DMS153 (cell line): ENCODE results near the gene GSTM3.

Source experiments
- DNase-seq: peaks from one replicate; lab custom pipeline; 2025; lab: John Stamatoyannopoulos, UW

GSTM3 gene

DNA sequence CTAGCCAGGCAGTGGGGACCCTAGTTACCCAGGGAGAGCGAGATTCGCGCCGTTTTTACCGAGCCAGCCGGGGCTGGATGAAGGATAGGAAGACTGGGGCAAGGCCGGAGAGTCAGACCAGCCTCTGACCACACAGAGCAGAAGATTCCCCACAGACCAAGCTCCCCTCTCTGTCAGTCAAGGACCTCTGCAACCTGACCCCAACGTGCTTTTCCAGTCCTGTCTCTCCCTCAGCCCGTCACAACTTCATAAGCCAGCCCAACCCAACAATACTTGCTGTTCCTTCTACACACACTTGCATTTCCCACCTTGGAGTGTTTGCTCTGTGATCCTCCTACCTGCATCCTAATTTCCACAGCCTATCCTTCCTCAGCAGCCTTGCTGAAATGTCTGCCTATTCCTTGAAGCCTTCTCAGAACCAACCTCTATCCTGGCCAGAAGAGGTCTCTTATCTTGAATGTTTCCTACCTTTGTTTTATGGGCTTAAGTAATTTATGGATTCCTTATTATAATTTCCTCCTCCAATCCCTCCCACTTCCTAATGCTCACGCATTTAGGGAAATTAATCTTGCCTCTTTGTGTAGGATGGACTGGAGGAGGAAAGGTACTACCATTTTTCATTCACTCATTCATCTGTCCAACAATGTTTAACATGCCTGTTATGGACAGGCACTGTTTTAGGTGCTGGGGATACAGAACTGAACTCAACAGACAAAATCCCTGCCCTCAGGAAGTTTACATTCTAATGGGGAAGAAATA is at the start of gene GSTM3:
GSTM3 (minus strand) TSS at position 424 of the 759 bp plus-strand sequence. CDS start 751 bp downstream, outside the sequence.
- no peak for DNase-seq

DNA sequence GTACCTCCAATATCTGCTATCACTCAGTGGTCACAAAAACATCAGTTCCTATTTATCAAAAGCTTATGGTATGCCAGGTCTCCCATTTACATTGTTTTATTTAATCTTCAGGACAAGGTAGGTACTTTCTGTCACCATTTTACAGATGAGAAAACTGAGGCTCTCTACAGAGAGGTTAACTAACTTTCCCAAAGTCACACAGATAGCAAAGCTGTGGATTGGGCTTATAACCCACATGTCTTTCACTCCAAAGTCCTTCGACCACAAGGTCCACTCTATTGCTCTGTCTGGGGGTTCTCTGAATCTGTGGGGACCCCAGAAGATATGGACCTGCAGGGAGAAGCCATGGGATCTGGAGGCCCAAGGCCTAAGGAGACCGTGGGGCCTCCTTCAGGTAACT is 49.5 kb upstream of the GSTM3 start:
- no peak for DNase-seq

DNA sequence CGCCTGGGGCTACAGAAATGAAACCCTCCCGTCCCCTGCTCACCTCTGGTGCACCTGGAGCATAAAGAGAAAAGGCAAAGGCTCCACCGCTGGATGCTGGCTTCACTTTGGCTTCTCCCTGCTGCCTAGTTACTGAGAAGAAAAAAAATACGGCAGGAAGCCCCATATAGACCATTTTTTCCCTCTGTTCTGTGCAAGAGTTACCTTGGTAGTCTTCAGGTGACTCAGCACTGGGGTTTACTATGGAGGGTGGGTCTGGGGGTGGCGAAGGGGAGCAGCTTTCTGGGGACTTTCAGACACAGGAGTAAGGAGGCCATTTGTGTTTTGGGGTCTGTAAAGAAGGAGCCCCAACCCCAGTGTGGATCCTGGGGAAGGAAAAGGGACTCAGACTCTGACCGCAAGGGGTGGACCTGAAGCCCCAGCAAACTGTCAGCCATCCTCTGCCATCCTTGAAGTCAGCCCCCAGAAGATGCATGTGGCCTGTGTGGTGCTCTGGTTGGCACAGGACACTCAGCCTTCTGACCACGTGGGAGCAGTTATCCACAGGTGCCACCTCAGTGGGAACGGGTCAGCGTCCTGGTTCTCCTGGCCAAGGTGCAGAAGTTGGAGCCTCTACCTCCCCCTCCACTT is 48.8 kb upstream of the GSTM3 start:
- no peak for DNase-seq

DNA sequence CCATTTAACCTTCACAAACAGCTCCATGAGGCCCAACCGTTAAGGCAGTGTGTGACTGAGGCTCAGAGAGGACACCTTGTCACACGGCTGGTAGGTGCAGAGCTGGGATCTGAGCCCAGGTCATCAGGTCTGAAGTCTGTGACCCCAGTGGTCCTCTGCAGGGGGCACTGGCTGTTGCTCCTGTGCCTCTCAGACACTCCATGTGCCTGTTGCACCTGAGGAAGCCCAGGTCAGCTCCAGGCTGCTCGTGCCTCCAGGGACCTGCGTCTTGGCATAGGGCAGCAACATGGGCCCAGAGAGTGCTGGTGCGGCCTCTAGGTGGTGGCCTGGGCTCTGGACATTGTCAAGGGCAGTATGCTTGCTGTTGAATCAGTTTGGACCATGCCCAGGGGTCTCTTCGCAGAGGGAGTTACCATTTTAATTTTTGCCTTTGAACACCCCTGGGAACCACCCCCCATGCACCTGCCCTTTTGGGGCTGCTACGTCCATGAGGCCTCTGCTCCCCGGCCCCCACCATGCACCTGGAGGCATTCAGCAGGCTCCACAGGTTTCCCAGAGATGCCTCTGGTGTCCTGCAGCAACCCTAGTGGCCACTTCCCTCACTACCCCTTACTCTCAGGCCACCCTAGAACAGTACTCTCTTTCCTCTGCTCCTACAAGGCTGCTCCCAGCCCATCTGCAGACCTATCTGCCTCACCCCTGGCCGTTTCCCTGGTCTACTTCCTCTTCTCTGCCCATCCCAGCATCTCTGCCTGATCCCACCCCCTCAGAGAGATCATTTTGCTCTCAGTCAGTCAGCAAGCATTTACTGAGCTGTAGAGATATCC is 48.1 kb upstream of the GSTM3 start:
- DNase-seq = no peak

DNA sequence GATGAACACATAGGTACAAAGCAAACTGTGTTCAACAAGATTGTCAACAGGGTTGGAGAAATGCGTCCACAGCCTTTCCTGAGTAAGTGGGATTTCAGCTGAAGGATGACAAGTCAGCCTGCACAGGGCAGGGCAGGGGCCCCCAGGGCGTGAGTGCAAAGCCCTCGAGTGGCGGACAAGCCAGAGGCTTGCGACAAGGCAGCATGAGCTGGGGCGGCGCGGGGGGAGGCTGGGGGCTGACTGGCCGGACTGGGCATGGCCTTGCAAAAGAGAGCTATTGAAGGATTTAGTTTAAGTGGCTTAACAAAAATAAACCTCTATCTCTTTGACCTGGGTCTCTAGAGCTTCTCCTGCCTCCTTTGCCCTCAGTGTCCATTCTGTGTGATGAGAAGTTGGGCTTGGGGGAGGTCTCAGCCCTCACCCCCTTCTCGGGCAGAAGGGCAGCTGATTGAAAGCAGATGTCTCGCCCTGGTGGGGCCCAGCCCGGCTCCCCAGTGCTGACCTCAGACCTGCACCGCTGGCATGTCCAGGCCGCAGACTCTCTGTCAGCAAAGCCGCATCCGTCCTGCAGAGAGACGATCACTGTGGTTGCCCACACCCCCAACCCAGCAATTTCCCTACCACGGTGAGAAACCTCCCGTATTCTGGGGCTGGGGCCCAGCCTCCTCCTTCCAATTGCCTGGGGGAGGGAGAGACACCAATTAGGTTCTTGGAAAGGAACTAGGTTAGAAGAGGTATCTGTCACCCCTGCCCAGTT is 47.2 kb upstream of the GSTM3 start:
- DNase-seq = no peak

DNA sequence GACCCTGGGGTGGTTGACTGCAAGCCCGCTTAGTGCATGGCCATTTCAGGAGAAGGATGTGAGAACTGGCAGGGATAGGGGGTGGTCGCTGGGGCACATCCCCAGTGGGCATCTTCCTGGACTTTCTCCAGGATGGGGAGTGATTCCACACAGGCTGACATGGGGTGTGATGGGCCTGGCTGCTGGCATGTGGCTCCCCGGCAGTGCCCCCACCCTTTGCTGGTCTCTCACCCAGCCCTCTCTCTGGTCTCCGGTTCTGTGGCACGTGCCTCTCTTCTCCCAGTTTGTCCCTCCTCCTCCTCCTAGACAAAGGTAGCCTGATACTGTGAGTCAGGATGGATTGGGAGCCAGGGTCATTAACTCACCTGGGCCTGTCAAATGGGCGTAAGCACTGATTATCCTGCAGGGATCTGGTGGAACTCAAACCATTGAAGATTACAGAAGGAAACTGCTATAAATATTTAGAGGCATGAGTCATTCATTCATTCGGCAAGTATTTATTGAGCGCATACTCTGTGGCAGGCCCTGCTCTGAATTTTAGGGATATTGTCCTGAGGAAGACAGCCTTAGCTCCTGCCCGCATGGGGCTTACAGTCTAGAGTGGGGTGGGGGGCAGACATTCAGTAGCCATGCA is 46.5 kb upstream of the GSTM3 start:
- DNase-seq = no peak

DNA sequence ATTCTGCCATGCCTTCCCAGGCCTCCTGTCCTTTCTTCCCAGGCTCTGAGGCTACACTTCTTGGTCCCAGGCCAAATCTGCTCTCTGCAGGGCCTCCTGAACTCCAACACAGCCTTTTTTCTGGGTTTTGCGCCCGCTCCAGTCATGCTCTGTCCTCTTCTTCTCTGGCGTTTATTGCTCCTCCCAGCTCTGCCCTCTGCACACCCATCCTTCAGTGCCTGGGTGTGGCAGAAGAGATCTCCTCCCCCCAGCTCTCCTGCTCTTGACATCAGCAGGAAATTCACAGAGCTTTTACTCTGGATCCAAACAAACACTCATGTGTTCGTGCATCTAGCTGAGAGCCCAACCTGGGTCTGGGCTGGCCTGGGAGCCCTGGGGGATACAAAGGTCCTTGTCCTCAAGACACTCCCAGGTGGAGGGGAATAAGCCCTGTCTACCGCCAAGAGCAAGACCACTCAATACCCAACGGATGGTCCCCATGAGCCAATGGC is 45.7 kb upstream of the GSTM3 start:
- peak; percentile 68 for DNase-seq

GRCh38 chr1:109786112-109786480 is 45.3 kb upstream of the GSTM3 start:
- DNase-seq = no peak

DNA sequence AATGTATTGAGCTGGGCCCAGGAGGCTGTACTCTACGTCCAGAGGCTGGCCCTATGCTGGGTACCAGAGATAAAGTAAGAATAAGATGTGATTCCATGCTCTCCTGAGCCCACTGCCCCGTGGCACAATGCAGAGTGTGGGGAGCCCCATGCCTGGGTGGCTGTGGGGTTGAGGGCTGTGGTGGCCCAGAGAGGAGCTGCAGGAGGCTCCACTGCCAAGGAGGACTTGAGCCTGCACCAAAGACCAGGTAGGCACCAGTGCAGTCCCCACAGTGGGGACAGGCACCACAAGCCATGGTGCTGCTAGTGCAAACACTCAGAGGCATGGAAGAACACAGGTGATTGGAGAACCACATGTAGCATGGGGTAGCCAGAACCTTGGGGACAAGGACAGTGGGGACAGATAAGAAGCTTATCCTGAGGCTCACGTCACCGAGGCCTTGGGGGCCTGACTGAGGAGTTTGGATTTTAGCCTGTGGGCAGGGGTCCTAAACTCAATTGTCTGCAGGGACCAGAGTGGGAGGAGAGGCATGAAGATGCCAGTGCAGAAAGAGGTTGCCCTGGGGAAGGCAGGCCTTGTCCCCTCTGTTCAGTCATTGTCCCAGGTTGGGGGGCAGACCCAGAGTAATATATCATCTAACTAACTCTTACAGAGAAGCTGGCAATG is 44.7 kb upstream of the GSTM3 start:
- DNase-seq = no peak

DNA sequence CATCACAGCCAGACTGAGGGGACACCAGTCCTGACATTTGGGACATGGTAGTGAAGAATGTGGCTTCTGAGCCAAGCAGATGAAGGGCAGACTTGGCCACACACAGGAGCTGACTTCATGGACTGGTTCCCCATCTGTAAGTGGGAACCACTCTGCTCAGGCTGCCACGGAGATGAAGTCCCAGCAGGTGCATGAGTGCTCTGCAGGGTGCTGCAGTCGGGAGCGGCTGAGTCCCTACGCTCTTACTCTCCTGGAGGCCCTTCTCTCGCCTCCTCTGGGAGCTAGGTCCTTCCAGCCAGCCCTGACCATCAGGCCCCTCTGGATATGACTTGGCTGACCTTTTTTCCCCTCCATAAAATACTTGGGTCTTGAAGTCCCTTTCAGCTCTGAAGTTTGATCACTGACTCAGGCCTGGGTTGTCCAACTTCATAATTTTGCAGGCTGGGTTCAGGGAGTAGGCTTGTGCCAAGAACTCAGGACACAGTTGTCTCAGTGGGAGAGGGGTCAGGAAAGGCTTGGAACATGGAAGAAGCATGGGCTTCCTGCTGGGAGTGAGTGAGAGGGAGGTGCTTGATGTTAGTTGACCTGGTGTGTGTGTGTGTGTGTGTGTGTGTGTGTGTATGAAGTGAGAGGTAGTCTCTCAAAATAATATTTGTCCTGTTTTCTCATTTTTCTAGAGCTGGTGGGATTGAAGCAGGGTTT is 43.9 kb upstream of the GSTM3 start:
- DNase-seq = no peak

- no peak for DNase-seq
Observed at GRCh38 chr1:109783436-109783835, 42.6 kb upstream of the GSTM3 start.

DNA sequence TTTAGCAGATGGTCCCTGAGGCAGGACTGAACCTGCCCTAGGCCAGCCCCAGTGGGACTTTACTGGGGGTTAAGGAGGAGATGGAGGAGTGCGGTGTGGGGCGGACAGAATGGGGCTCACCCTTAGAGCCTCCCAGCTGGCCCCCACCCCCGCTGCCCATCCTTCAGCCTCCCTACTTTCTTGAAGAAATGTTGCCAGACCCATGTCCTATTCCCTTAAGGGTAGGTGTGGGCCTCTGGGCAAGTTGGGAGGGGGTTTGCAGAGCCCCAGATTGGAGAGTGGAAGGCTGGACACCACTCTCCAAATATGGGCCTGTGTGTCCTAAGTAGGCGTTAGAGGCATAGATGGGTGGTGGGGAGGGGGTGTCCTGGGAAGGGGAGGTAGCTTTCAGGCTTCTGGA is 42.1 kb upstream of the GSTM3 start:
- no peak for DNase-seq

DNA sequence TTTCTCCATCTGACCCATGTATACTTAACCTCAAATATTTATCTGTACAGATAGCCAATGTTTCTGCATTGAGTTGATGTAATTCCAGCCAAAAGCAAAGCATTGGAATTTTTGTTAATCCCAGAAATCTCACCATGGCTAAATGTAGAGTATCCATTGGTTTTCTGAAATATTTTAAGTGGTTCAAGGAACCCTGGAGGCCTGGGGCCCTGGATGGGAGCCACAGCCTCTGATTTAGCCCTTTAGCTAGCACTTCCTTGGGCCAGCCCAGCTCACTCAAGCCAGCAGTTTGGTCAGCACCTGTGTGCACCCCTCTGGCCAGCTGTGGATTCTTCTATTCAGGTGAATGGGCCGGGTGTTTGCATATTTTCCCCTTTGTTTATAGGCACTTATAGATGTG is 41.7 kb upstream of the GSTM3 start:
- peak; percentile 15 for DNase-seq

GRCh38 chr1:109781806-109782205 is 41.0 kb upstream of the GSTM3 start:
- DNase-seq = no peak

GRCh38 chr1:109780982-109781381 is 40.1 kb upstream of the GSTM3 start:
- no peak for DNase-seq

DNA sequence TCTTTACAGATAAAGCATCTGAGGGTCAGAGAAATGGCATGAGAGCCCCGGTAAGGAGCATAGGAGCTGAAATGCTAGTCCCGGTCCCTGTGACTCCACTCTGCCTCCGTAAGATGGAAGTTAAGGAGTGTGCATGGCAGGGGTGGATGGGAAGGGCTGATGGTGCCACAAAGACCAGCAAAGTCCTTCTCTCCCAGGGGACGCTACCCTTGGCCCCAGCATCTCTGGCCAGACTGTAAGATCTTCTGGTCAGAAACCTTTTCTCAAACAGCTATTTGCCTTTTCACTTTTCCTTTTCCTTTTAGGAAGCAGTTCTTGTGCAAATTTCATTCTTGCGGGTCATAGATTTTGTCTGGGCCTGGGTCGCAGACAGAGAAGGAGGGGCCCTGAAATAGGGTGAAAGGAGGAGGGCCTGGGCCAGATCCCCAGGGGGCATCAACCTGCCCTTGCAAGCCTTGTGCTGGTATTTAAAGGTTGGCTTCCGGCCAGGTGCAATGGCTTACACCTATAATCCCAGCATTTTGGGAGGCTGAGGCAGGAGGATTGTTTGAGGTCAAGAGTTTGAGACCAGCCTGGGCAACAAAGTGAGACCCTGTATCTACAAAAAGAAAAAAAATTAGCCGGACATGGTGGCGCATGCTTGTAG is 37.3 kb upstream of the GSTM3 start:
- no peak for DNase-seq

- no peak for DNase-seq
Observed at GRCh38 chr1:109777436-109777835, 36.6 kb upstream of the GSTM3 start.

DNA sequence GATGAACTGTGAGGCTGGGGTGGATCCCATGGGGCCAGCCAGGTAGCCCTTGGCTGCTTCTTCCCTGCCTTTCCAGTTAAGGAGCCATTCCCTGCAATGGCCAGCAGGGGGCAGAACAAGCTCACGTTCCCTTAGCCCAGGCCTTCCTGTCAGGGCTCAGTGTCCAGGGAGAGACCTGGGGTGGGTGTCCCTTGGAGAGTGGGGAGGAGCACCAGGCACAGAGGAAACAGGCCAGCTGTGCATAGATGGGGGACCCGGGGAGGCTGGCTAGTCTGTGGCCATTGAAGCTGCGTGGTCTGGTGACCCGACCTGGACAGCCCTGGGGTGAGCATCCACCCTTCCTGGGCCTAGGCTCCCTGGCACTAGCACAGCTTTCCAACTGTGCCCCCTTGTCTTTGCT is 36.1 kb upstream of the GSTM3 start:
- DNase-seq = peak; percentile 70

- no peak for DNase-seq
Observed at GRCh38 chr1:109776206-109776835, 35.5 kb upstream of the GSTM3 start.
